ENCODE results near the gene GTPBP6.
"Not testable (repeated sequence)": the region's sequence is repeated elsewhere in the genome, so short reads cannot be mapped to it uniquely, and the experiment has no call there.

GTPBP6 gene

DNA sequence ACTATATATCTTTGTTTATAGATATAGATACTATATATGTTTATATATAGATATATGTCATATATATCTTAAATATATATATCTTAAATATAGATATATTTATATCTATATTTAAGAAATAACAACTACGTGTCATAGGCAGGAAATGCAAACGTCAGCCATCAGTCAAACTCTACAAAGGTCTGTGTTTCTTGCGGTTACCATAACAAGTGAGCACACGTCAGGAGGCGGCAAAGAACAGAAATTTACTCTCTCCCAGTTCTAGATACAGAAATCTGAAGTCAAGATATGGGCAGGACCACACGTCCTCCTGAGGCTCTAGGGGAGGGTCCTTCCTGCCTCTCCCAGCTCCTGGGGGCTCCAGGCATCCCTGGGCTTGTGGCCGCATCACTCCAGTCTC, 30.9 kb downstream of the GTPBP6 start:
- DNase-seq: no peak

- DNase-seq: no peak
Observed at GRCh38 chrX:285076-285677, 33.4 kb downstream of the GTPBP6 start.

- no peak for DNase-seq
Observed at GRCh38 chrX:283115-283845, 35.3 kb downstream of the GTPBP6 start.

- DNase-seq: not testable (repeated sequence)
Observed at GRCh38 chrX:282000-282681, 36.5 kb downstream of the GTPBP6 start.

- DNase-seq: no peak
Observed at GRCh38 chrX:281166-281999, 37.2 kb downstream of the GTPBP6 start, which contains the start of gene PLCXD1. Gene PLCXD1, plus strand, starts transcription at chrX:281381. Its CDS starts 2,807 bp downstream, at chrX:284188.

- not testable (repeated sequence) for DNase-seq
Observed at GRCh38 chrX:280722-281121, 37.9 kb downstream of the GTPBP6 start.

- DNase-seq: not testable (repeated sequence)
Observed at GRCh38 chrX:279757-280604, 38.6 kb downstream of the GTPBP6 start.

DNA sequence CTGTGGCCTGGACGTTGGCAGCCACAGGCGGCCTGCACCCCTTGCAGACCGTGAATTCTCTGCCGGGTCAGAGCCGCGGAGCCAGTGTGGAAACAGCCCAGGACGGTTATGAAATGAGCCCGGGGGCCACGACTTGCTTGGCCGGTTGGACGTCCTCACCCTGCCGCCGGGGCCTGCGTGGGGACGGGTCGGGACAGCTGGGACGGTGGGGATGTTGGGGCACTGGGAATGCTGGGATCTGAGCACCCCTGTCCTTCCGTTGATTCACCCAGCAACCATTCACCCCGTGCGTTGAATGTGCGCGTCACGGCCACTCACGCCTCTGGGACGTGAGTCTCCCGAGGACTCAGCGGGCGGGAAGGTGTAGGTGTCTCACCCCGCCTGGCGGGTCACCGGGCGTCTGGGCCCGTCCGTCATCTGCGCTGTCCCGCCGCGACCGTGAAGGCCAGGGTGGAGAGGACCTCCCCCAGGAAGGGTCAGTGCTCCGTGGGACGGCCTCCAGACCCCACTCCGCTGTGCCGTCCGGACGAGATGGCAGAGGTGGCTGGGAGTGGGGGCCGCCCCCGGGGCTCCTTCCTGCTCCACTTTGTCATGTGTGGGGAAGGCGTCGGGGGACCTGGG, 41.9 kb downstream of the GTPBP6 start:
- no peak for DNase-seq

DNA sequence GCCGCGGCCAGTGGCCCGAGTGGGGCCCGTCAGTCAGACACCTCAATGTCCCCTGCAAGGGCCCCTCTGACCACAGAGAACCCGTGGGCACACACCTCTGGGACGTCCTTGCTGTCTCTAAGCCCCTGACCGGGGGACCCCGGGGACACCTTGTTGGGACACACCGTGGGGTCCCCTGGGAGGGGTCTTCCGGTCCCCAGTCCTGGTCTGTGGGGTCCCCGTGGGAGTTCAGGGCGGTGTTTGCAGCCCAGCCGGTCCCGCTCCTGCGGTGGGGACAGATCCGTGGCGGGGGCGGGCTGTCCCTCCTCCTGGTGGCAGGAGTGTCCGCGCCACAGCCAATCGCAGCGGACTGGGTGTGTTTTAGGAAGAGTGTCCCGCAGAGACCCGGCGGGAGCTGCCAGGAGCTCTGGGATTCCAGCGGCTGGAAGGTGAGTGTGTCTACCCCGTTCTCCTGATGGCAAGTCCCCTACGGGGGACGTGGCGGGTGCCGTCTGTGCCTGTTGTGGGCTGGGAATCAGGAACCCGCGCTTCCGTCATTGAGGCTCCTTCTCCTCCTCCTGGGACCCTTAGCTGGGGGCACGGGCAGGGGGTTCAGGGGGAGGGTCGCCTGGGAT, 42.5 kb downstream of the GTPBP6 start:
- no peak for DNase-seq

DNA sequence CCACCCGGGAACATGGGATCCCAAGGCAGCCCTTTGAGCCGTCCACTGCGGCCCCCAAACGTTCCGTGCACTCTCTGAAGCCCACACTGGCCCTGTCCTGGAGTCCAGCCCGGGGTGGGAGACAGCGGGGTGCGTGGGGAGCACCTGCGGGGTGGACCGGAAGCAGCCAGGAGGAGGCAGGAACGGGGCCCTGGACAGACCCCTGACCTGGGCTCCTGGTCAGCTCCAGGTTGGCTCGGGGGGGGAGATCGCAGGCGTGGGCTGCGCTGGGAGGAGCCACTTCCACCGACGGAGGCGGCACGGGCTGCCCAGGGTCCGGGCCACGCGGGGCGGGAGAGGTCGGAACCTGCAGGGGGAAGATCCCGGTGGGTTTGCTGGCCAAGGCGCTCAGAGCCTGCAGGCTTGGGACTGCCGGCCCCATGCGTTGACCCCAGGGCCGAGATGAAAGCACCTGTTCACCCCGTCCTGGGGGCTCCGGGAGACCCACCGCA, 43.1 kb downstream of the GTPBP6 start:
- no peak for DNase-seq

DNA sequence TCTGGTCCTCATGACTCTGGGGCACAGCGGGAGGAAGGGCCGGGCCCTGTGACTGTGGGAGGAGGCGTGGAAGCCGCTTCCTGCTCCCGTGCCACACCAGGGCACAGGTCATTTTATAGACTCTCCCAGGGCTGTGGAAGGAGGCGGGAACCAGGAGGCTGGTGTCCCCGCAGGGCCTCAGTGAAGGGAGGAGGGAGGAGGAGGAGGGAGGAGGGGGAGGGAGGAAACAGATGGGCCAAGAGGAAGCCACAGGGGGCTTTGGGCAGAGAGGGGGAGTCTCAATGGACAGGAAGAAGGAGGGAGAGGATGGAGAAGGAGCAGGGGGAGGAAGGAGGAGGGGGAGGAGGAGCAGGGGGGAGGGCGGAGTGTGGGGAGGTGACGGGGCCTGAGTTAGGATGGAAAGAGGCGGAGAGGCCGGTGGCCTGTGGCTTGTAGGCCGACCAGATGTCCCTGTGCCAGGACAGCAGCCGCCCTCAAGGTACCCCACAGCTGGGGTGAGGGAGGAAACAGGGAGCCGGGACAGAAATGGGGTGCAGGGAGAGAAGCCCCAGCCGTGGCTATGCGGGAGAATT, 43.6 kb downstream of the GTPBP6 start:
- DNase-seq: no peak

GRCh38 chrX:270848-271367, 47.7 kb downstream of the GTPBP6 start:
- DNase-seq: no peak

DNA sequence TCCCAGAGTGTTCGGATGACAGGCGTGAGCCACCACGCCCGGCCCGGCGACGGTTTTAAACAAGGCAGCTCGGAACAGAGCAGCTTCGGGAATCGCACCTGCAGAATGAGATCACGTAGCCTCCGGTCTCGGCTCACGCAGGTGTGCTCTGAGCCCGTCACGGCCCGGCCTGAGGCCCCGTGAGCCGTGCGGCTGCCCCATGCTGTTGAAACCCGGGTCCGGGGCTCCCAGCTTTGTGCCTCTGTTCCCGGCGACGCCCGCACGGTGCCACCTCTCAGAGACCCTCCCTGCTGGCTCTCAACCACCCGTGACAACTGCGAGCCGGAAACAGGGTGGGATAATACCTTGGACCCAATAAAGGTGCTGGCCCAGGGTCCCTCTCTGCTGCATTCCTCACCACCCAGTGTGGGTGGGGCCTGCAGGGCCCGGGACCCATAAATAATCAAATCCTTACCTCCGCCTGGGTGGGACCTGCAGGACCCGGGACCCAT, 50.8 kb downstream of the GTPBP6 start:
- DNase-seq: no peak

DNA sequence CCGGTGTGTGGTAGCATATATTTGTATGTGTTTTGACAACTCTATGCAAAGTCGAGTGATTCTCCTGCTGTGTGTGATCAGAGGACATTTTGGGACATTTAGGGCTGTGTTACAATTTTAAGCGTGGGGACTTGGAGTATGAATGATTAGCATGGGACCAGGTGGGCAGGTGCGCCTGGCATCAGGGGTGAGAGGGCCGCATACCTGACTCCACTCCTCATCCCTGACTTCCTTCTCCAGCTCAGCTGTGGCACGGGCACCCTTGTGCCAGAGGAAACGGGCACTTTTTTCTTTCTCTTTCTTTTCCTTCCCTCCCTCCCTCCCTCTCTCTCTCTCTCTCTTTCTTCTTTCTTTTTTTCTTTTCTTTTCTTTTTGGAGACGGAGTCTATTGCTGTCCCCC, 53.1 kb downstream of the GTPBP6 start:
- DNase-seq: no peak

- DNase-seq: no peak
Observed at GRCh38 chrX:264634-265455, 53.8 kb downstream of the GTPBP6 start.

- not testable (repeated sequence) for DNase-seq
Observed at GRCh38 chrX:264006-264405, 54.6 kb downstream of the GTPBP6 start.

GRCh38 chrX:262381-262909, 56.2 kb downstream of the GTPBP6 start:
- DNase-seq: no peak

GRCh38 chrX:261919-262352, 56.7 kb downstream of the GTPBP6 start:
- DNase-seq: no peak

Data from NCI-H69 (cell line).